ENCODE results near the gene AGPS. TPM values are rescaled to one million over a fixed set of nuclear protein-coding genes. Genes with fewer than 3 reads are reported as not detected.
A peak's percentile ranks its signal among the peaks of the same experiment; 100 is the strongest.

AGPS gene
- total RNA-seq, 1 experiment from 2014 or later, result 124 TPM

- no peak overlapping the region for H3K4me3 ChIP-seq
- DNase-seq (ENCODE audit: low read depth in 1 of 2, low spot score in 2 of 2), result no peak
- no peaks in the 10 kb centered on the region for H3K9me3 ChIP-seq (replicated peaks)
- no peak overlapping the region for H3K27ac ChIP-seq
- peaks cover 5% of the 10 kb centered on the region for H3K4me1 ChIP-seq (replicated peaks)
- H3K27me3 ChIP-seq (replicated peaks), result no peaks in the 10 kb centered on the region
- H3K36me3 ChIP-seq, result peaks cover 3% of the 10 kb centered on the region; the same call in 1 of the 2 replicates
Measured at GRCh38 chr2:177537636-177538035, 145.1 kb downstream of the AGPS start.

- no peak overlapping the region for H3K27ac ChIP-seq
- H3K27me3 ChIP-seq (replicated peaks), result no peaks in the 10 kb centered on the region
- no peaks in the 10 kb centered on the region for H3K9me3 ChIP-seq (replicated peaks)
- peaks cover 12% of the 10 kb centered on the region for H3K4me1 ChIP-seq (replicated peaks)
- H3K4me3 ChIP-seq, result no peak overlapping the region
- peaks cover 3% of the 10 kb centered on the region; the same call in 1 of the 2 replicates for H3K36me3 ChIP-seq
- DNase-seq (ENCODE audit: low read depth in 1 of 2, low spot score in 2 of 2), result no peak
Measured at GRCh38 chr2:177538323-177538722, 145.8 kb downstream of the AGPS start.

- H3K27me3 ChIP-seq (replicated peaks), result no peaks in the 10 kb centered on the region
- H3K4me1 ChIP-seq (replicated peaks), result peaks cover 18% of the 10 kb centered on the region
- H3K4me3 ChIP-seq, result no peak overlapping the region
- DNase-seq (ENCODE audit: low read depth in 1 of 2, low spot score in 2 of 2), result no peak
- peaks cover 3% of the 10 kb centered on the region; the same call in 1 of the 2 replicates for H3K36me3 ChIP-seq
- no peak overlapping the region for H3K27ac ChIP-seq
- 0 out of 2 replicates have a peak, but pooled peaks cover 2% of the 10 kb centered on the region for H3K9me3 ChIP-seq (replicated peaks)
Measured at GRCh38 chr2:177540283-177540682, 147.7 kb downstream of the AGPS start.

- no peak for DNase-seq (ENCODE audit: low read depth in 1 of 2, low spot score in 2 of 2)
- Histone ChIP-seq H3K4me1 (replicated peaks) (peaks cover 18% of the 10 kb centered on the region), H3K9me3 (replicated peaks) (peaks cover 3% of the 10 kb centered on the region; the same call in 1 of the 2 replicates), H3K27ac (no peak overlapping the region), H3K36me3 (peaks cover 3% of the 10 kb centered on the region; the same call in 1 of the 2 replicates), H3K27me3 (replicated peaks) (no peaks in the 10 kb centered on the region), H3K4me3 (no peak overlapping the region)
Measured at GRCh38 chr2:177541258-177541991, 148.9 kb downstream of the AGPS start.

GRCh38 chr2:177542396-177542795 lies 149.8 kb downstream of the AGPS start:
- Histone ChIP-seq H3K27ac (no peak overlapping the region), H3K4me1 (replicated peaks) (peaks cover 18% of the 10 kb centered on the region), H3K4me3 (no peak overlapping the region), H3K9me3 (replicated peaks) (peaks cover 3% of the 10 kb centered on the region; the same call in 1 of the 2 replicates), H3K36me3 (peaks cover 3% of the 10 kb centered on the region; the same call in 1 of the 2 replicates), H3K27me3 (replicated peaks) (no peaks in the 10 kb centered on the region)
- no peak for DNase-seq (ENCODE audit: low read depth in 1 of 2, low spot score in 2 of 2)

GRCh38 chr2:177543007-177543760 lies 150.6 kb downstream of the AGPS start:
- H3K4me3 ChIP-seq, result no peak overlapping the region
- H3K9me3 ChIP-seq (replicated peaks), result peaks cover 3% of the 10 kb centered on the region; the same call in 1 of the 2 replicates
- DNase-seq (ENCODE audit: low read depth in 1 of 2, low spot score in 2 of 2), result peak; percentile 65 to 71
- peak overlapping the region; percentile 11; the same call in 1 of the 2 replicates for H3K27ac ChIP-seq
- H3K4me1 ChIP-seq (replicated peaks), result peaks cover 18% of the 10 kb centered on the region
- H3K36me3 ChIP-seq, result peaks cover 3% of the 10 kb centered on the region; the same call in 1 of the 2 replicates
- no peaks in the 10 kb centered on the region for H3K27me3 ChIP-seq (replicated peaks)

GRCh38 chr2:177545143-177545542 lies 152.6 kb downstream of the AGPS start:
- no peak for DNase-seq (ENCODE audit: low read depth in 1 of 2, low spot score in 2 of 2)
- Histone ChIP-seq H3K9me3 (replicated peaks) (peaks cover 3% of the 10 kb centered on the region; the same call in 1 of the 2 replicates), H3K4me3 (no peak overlapping the region), H3K36me3 (no peaks in the 10 kb centered on the region), H3K27ac (no peak overlapping the region), H3K4me1 (replicated peaks) (peaks cover 18% of the 10 kb centered on the region), H3K27me3 (replicated peaks) (no peaks in the 10 kb centered on the region)

- Histone ChIP-seq H3K27ac (no peak overlapping the region), H3K4me1 (replicated peaks) (peaks cover 18% of the 10 kb centered on the region), H3K36me3 (no peaks in the 10 kb centered on the region), H3K9me3 (replicated peaks) (peaks cover 3% of the 10 kb centered on the region; the same call in 1 of the 2 replicates), H3K27me3 (replicated peaks) (no peaks in the 10 kb centered on the region), H3K4me3 (no peak overlapping the region)
- DNase-seq (ENCODE audit: low read depth in 1 of 2, low spot score in 2 of 2), result no peak
Measured at GRCh38 chr2:177545981-177546585, 153.5 kb downstream of the AGPS start.

- peaks cover 18% of the 10 kb centered on the region for H3K4me1 ChIP-seq (replicated peaks)
- no peak overlapping the region for H3K27ac ChIP-seq
- no peak for DNase-seq (ENCODE audit: low read depth in 1 of 2, low spot score in 2 of 2)
- peaks cover 3% of the 10 kb centered on the region; the same call in 1 of the 2 replicates for H3K9me3 ChIP-seq (replicated peaks)
- H3K36me3 ChIP-seq, result no peaks in the 10 kb centered on the region
- no peaks in the 10 kb centered on the region for H3K27me3 ChIP-seq (replicated peaks)
- no peak overlapping the region for H3K4me3 ChIP-seq
Measured at GRCh38 chr2:177547122-177547521, 154.5 kb downstream of the AGPS start.

- no peak overlapping the region for H3K4me3 ChIP-seq
- no peaks in the 10 kb centered on the region for H3K36me3 ChIP-seq
- H3K9me3 ChIP-seq (replicated peaks), result peaks cover 3% of the 10 kb centered on the region; the same call in 1 of the 2 replicates
- no peak for DNase-seq (ENCODE audit: low read depth in 1 of 2, low spot score in 2 of 2)
- no peak overlapping the region for H3K27ac ChIP-seq
- peaks cover 12% of the 10 kb centered on the region for H3K4me1 ChIP-seq (replicated peaks)
- no peaks in the 10 kb centered on the region for H3K27me3 ChIP-seq (replicated peaks)
Measured at GRCh38 chr2:177547772-177548171, 155.2 kb downstream of the AGPS start.

- DNase-seq (ENCODE audit: low read depth in 1 of 2, low spot score in 2 of 2), result no peak
- Histone ChIP-seq H3K4me3 (no peak overlapping the region), H3K27ac (no peak overlapping the region), H3K27me3 (replicated peaks) (no peaks in the 10 kb centered on the region), H3K4me1 (replicated peaks) (peaks cover 3% of the 10 kb centered on the region), H3K36me3 (no peaks in the 10 kb centered on the region), H3K9me3 (replicated peaks) (peaks cover 3% of the 10 kb centered on the region; the same call in 1 of the 2 replicates)
Measured at GRCh38 chr2:177548636-177549035, 156.1 kb downstream of the AGPS start.

- no peak for DNase-seq (ENCODE audit: low read depth in 1 of 2, low spot score in 2 of 2)
- peaks cover 3% of the 10 kb centered on the region; the same call in 1 of the 2 replicates for H3K9me3 ChIP-seq (replicated peaks)
- no peak overlapping the region for H3K27ac ChIP-seq
- H3K4me1 ChIP-seq (replicated peaks), result no peaks in the 10 kb centered on the region
- no peaks in the 10 kb centered on the region for H3K27me3 ChIP-seq (replicated peaks)
- no peaks in the 10 kb centered on the region for H3K36me3 ChIP-seq
- no peak overlapping the region for H3K4me3 ChIP-seq
Measured at GRCh38 chr2:177549171-177549570, 156.6 kb downstream of the AGPS start.

GRCh38 chr2:177550264-177551200 lies 158.0 kb downstream of the AGPS start:
- Histone ChIP-seq H3K9me3 (replicated peaks) (no peaks in the 10 kb centered on the region; the same call in 1 of the 2 replicates), H3K36me3 (no peaks in the 10 kb centered on the region), H3K4me1 (replicated peaks) (no peaks in the 10 kb centered on the region), H3K4me3 (no peak overlapping the region), H3K27ac (no peak overlapping the region), H3K27me3 (replicated peaks) (no peaks in the 10 kb centered on the region)
- DNase-seq (ENCODE audit: low read depth in 1 of 2, low spot score in 2 of 2), result no peak

All from SJSA1 (cell line).